Mesodermal cell (in vitro differentiated cells): ENCODE results near the gene ZCWPW1. TPM values are rescaled to one million over a fixed set of nuclear protein-coding genes. Genes with fewer than 3 reads are reported as not detected.
A peak's percentile ranks its signal among the peaks of the same experiment; 100 is the strongest.

Experiments
- H3K27ac ChIP-seq: 2 replicates; pipeline ENCODE4 v1.7.0; 2013; ENCODE audit warnings: mild to moderate bottlenecking, low read depth, low read length, moderate library complexity; ENCODE audit not compliant: severe bottlenecking
- H3K36me3 ChIP-seq: 2 replicates; pipeline ENCODE4 v1.7.1; 2013; ENCODE audit warnings: mild to moderate bottlenecking, low read length, moderate library complexity; ENCODE audit not compliant: control insufficient read depth, insufficient read depth
- H3K4me1 ChIP-seq: one replicate; pipeline ENCODE4 v1.7.1; 2013; ENCODE audit warnings: mild to moderate bottlenecking, low read length; ENCODE audit not compliant: insufficient read depth, control insufficient read depth, poor library complexity, severe bottlenecking
- H3K4me3 ChIP-seq: 2 replicates; pipeline ENCODE4 v1.7.0; 2013; ENCODE audit warnings: low read length, control low read depth, mild to moderate bottlenecking; ENCODE audit not compliant: insufficient read depth, poor library complexity, severe bottlenecking; ENCODE audit errors: extremely low read depth
- H3K9me3 ChIP-seq: 2 replicates; pipeline ENCODE4 v1.7.1; 2013; ENCODE audit warnings: mild to moderate bottlenecking, low read length, moderate library complexity; ENCODE audit not compliant: control insufficient read depth
- WGBS, 2 experiments: methylation state at CpG; one replicate each; pipeline ENCODE4 v1.1.5; 2013; ENCODE audit warnings: missing lambda C conversion rate in 2 of 2; ENCODE audit not compliant: insufficient coverage in 2 of 2; 5-methylcytosine and 5-hydroxymethylcytosine counted together
- polyA plus RNA-seq, 2 experiments: library from polyadenylated mRNA; stranded (reverse); fragments of 50-300 nt; gene quantifications; one replicate each; pipeline ENCODE4 v1.2.3, GENCODE V29; 2013

Gene ZCWPW1, protein sequence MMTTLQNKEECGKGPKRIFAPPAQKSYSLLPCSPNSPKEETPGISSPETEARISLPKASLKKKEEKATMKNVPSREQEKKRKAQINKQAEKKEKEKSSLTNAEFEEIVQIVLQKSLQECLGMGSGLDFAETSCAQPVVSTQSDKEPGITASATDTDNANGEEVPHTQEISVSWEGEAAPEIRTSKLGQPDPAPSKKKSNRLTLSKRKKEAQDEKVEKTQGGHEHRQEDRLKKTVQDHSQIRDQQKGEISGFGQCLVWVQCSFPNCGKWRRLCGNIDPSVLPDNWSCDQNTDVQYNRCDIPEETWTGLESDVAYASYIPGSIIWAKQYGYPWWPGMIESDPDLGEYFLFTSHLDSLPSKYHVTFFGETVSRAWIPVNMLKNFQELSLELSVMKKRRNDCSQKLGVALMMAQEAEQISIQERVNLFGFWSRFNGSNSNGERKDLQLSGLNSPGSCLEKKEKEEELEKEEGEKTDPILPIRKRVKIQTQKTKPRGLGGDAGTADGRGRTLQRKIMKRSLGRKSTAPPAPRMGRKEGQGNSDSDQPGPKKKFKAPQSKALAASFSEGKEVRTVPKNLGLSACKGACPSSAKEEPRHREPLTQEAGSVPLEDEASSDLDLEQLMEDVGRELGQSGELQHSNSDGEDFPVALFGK
- 1.00 TPM for polyA plus RNA-seq (2013, experiment 1 of 2)
- polyA plus RNA-seq (2013, experiment 2 of 2) = 0.76 TPM

DNA sequence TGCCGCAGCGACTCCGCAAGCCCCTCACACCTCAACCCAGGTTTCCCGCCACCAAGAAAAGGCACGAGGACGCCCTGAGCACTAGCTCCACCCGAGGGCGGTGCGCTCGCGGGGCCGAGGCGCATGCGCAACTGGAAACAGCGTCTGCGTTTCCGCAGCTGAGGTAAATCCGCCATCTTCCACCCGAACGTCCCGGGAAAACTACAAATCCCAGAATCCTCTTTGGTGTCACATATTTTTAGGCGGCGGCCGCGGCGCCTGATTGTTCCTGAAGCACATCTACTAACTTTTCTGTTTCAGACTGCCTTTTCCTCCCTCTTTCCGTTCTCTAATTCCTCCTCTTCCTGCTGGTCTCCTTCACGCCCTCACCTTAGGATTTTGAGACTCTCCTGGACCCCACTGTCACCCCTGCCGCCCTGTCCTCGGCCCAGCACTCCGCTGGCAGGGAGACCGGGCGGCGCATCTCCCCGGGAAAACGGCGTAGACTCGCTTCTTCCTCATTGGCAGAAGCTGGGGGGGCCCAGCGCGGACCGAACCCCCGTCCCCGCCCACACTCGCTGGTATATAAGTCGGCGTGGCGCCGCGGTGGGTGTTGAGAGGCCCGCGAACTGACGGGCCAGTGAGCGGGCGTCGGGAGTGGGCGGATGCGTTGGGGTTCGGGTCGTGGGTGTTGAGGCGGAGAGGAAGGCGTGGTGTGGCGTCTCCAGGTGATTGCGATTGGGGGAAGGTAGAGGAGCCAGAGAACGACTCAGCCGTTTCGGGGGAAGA, at the start of gene ZCWPW1:
TSS of gene ZCWPW1 (minus strand) at position 505 of the 768 bp plus-strand sequence. CDS start 8,054 bp downstream, outside the sequence.
- peaks cover 29% of the 10 kb centered on the region for H3K36me3 ChIP-seq
- H3K4me1 ChIP-seq = peaks cover 15% of the 10 kb centered on the region
- H3K27ac ChIP-seq = peak within 1 kb of the TSS; percentile 99
- H3K9me3 ChIP-seq = peaks cover 4% of the 10 kb centered on the region
- peak within 1 kb of the TSS; percentile 78 for H3K4me3 ChIP-seq
- 0% methylated on average over 52 to 55 of the region's 66 CpGs for WGBS, 2 experiments

DNA sequence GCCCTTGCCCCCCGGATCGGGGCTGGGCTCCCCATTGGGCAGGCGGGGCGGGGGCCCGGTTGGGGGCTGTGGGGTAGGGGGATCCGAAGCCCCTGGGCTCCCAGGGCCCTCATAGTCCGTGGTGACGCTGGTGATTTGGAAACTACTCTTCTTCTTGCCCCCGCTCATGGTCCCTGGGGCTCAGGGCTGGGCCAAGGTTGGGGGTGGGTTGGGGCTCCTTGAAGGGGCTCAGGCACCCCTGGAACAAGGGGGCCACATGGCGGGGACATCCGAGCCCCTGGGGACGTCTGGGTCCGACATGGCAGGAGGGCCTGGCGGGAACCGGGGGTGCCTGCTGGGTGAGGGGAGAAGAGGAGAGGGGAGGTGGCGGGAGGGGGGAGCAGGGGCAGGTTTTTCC, 49.4 kb upstream of the ZCWPW1 start:
- Histone ChIP-seq H3K4me3 (peak overlapping the region; percentile 90), H3K9me3 (no peaks in the 10 kb centered on the region), H3K36me3 (peaks cover 22% of the 10 kb centered on the region), H3K4me1 (peaks cover 25% of the 10 kb centered on the region), H3K27ac (no peak overlapping the region)
- WGBS, 2 experiments = 41% methylated on average over 11 of the region's 16 CpGs; no CpG with 5 or more reads in 1 of the 2 experiments

DNA sequence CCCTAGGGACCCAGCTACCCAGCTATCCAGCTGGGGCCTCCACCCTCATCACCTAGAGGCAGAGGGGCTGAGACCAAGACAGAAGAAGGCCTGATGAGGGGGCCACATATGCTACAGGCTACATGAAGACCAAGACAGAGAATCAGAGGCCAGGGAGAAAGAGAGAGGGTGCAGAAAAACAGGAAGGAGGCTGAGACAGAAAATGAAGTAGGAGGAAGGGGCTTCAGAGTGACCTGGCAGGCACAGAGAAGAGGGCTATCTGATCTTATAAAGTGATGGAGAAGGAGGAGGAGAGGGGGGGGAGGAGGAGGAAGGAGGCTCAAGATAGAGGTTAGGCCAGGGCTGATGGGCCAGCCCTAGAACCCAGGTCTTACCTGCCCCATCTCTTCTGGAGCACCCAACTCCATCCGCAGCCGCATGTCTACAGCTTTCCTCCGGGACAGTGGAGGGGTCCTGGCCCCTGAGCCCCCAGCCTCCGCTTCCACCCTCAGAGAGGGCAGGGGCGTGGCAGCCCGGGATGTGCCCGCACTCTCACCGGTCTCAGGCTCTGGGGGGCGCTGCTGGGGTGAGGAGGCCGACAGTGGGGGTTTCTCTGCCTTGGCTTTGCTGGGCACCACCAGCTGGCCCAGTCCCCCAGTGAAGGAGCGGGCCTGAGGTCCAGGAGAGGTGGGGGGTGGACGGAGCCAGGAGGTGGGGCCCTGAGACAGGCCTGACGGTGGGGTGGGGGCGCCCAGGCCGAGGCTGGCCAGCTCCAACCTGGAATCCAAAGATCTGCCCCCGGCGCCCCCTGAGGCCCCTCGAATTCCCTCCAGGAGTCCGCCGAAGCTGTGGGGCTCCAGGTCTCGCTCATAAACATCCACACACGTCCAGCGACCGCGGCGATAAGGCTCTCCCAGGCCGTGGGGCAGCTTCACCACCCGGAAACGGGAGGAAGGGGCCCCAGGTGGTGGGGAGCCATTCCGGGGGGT, 48.7 kb upstream of the ZCWPW1 start:
- no peak overlapping the region for H3K27ac ChIP-seq
- 63 to 64% methylated on average over 16 to 27 of the region's 30 CpGs for WGBS, 2 experiments

DNA sequence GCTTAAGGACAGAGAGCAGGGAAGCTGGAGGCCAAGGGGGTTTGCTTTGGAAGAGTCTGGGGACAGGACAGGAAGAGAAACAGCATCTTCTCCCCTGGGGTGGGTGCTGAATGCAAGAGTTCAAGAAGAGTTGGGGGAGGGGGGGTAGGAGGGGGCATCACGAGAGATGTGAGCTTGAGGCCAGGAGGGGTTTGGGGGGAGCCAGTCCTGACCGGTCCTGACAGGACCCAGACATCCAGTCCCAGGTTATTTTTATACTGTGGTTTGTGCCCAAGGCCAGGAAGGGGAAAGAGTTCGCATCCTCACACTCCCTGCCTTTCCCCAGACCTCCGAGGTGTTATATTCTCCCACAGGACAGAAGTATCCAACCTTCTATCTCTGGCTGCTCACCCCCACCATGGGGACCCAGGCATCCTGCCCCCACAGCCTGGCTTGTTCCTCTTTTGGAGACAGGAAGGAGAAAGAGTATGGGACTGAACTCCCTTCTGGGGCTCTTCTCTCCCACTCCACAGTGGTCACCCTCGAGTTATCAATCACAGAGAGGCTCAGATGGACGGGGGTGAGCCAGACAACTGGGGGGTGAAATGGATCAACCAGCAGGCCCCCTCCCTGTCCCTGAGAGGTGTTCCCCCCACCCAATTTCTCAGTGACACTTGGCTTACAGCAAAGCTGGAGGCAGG, 47.7 kb upstream of the ZCWPW1 start:
- 31% methylated on average over 3 of the region's 6 CpGs; no CpG with 5 or more reads in 1 of the 2 experiments for WGBS, 2 experiments
- no peak overlapping the region for H3K27ac ChIP-seq

More for the DNA sequence above, 48.7 kb upstream of the ZCWPW1 start:
- Histone ChIP-seq H3K36me3 (peaks cover 22% of the 10 kb centered on the region), H3K9me3 (no peaks in the 10 kb centered on the region), H3K4me3 (peak overlapping the region; percentile 90), H3K4me1 (peaks cover 28% of the 10 kb centered on the region)

DNA sequence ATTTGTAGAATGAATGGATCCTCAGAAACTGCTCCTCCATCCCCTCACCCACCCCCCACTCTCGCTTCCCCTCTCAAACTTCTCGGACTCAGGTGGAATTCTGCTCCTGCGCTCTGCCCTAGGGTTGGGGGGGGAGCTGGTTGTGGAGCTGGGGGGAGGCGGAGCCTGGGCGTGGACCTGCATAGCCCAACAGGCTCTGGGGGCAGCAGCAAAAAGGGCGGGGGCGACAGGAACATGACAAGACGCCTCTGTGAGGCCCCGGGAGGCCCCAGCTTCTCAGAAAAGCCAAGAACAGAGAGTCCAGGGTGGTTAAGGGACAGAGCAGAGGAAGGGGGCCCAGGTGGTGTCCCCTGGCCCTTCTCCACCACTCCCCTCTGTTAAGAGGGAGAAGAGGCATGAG, 47.0 kb upstream of the ZCWPW1 start:
- Histone ChIP-seq H3K4me1 (peaks cover 28% of the 10 kb centered on the region), H3K9me3 (no peaks in the 10 kb centered on the region), H3K36me3 (peaks cover 36% of the 10 kb centered on the region), H3K27ac (no peak overlapping the region), H3K4me3 (peak overlapping the region; percentile 8)
- WGBS, 2 experiments = 42 to 46% methylated on average over 3 to 6 of the region's 9 CpGs

More for the DNA sequence above, 47.7 kb upstream of the ZCWPW1 start:
- Histone ChIP-seq H3K36me3 (peaks cover 29% of the 10 kb centered on the region), H3K4me1 (peaks cover 28% of the 10 kb centered on the region), H3K4me3 (peak overlapping the region; percentile 14), H3K9me3 (no peaks in the 10 kb centered on the region)

DNA sequence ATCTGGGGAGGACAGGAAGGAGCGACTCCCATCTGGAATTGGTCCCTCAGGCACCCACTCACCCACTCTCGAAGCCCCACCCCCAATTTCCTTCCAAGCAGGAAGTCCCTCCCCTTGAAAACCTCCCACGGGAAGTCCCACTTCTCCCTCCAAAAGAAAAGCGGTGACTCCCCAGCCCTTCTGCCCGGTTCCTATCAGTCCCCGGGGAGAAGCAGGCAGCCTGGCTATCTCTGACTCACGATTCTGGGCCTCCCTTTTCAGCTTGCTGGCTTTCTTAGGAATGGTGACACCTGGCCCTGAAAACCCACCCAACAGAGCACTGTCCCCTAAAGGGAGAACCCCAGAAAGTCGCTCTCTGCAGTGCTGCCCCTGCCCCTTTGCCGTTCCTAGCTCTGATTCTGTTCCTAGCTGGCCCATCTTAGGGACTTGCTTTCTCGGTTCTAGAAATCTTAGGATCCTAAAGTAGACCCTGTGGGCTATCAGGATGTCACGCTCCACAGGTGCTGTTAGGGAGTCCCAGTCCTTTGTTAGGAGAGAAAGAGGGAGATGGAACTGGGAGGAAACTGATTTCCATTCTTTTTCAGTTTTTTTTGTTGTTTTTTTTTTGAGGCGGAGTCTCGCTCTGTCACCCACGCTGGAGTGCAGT, 44.5 kb upstream of the ZCWPW1 start:
- WGBS, 2 experiments = 75 to 86% methylated on average over 8 to 12 of the region's 14 CpGs
- Histone ChIP-seq H3K27ac (peak overlapping the region; percentile 33), H3K4me1 (peaks cover 28% of the 10 kb centered on the region), H3K9me3 (no peaks in the 10 kb centered on the region), H3K4me3 (no peak overlapping the region), H3K36me3 (peaks cover 44% of the 10 kb centered on the region)

DNA sequence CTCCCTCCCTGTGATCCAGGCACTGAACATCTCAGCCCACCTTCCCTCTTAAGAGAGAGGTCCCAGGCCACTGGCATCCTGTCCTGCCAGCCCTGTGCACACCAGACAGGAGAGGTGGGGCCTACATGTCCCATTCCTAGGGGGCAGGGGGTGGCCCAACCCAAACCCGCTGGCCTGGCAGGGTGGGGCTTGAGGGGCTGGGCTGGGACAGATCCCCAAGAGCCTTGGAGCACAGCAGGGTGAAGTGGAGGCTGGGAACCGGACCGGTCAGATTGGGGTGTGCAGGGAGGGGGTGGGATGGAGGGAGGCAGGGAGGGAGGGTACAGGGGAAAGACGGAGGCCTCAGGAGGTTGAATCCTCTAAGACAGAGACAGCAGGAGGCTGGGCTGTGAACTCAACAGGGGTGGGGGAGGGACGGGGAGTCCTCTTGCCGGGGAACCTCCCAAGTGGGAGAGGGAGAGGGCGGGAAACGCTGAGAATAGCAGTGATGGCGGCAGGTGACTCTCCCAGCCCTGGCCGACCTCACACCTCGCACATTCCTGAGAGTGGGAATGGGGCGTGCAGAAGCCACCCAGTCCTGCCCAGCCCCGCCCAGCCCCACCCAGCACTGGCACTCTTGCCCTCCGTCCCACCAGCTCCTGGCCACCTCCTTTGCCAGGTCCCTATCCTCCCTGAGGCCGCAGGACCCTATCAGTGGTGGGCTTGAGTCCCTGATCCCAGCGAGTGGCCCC, 43.8 kb upstream of the ZCWPW1 start:
- 71 to 91% methylated on average over 4 to 13 of the region's 16 CpGs for WGBS, 2 experiments
- no peak overlapping the region for H3K4me3 ChIP-seq
- peaks cover 48% of the 10 kb centered on the region for H3K36me3 ChIP-seq
- no peaks in the 10 kb centered on the region for H3K9me3 ChIP-seq
- H3K27ac ChIP-seq = peak overlapping the region; percentile 33
- H3K4me1 ChIP-seq = peaks cover 23% of the 10 kb centered on the region

DNA sequence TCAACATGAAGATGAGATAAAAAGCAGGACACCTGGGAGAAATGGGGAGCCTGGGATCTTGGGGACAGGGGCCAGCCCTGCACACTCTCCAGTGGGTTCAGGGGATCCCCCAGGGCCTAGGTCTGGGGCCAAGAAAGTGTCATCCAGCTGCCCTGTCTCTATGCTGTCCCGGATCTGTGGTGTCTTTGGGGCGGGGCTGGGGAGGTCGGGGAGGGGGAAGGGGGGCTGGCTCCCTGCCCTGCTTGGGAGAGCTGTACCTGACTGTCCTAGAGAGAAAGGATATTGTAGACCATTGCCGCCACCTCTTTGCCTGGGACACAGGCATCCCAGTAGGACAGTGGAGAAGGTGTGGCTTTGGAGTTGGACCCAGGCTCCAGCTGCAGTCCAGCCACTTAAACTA, 42.5 kb upstream of the ZCWPW1 start:
- peaks cover 14% of the 10 kb centered on the region for H3K4me1 ChIP-seq

More for the DNA sequence above, 42.5 kb upstream of the ZCWPW1 start:
- Histone ChIP-seq H3K9me3 (no peaks in the 10 kb centered on the region), H3K27ac (no peak overlapping the region), H3K36me3 (peaks cover 48% of the 10 kb centered on the region), H3K4me3 (no peak overlapping the region)
- 95 to 100% methylated on average over 1 to 2 of the region's 4 CpGs for WGBS, 2 experiments
